PFSK-1 (cell line): ENCODE data around the gene KIAA0825.

Experiments
- REST ChIP-seq, 2 experiments: IDR thresholded peaks; 2 replicates each; pipeline versions ENCODE4 v1.6.1 to v1.8.0; 2011 to 2012; ENCODE audit warnings: low read depth in 2 of 2, low read length in 2 of 2, control low read depth in 1 of 2, inconsistent platforms in 1 of 2, mild to moderate bottlenecking in 1 of 2, moderate library complexity in 1 of 2; ENCODE audit not compliant: insufficient read depth in 1 of 2
- TAF1 ChIP-seq: IDR thresholded peaks from 2 replicates; pipeline ENCODE4 v1.6.1; 2012; ENCODE audit warnings: low read length, control low read depth, borderline replicate concordance; ENCODE audit not compliant: insufficient read depth

DNA sequence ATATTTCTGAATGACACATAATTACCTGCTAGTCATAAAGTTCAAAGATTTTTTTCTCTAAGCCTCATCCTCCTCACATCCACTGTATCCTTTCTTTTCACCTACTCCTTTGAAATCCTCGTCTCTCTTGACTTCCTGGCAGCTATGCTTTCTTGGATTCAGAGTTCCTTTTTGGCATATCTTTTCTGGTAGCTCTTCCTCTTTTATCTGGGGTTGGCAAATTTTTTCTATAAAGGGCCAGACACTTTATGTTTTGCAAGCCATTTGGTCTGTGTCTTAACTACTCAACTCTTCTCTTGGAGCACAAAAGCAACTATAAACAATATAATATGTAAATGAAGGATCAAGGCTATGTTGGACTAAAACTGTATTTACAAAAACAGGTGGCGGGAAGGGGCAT is 197.5 kb downstream of the KIAA0825 start:
- TF ChIP-seq TAF1: no peak
- no peak for TF ChIP-seq REST (IDR thresholded peaks at IDR 0.05; ENCODE audit: insufficient read depth in 1 of 2, low read depth in 2 of 2, low read length in 2 of 2)
